HG02588 (cell line): Measurements from ENCODE around the gene CNOT11.
"Not testable (repeated sequence)": the region's sequence is repeated elsewhere in the genome, so short reads cannot be mapped to it uniquely, and the experiment has no call there.

Experiments used
- ATAC-seq: cut with Tn5 transposase; IDR thresholded peaks from one replicate; pipeline ENCODE4 v1.9.1; 2021; ENCODE audit warnings: mild to moderate bottlenecking, moderate library complexity; ENCODE audit not compliant: unreplicated experiment

The CNOT11 gene

DNA sequence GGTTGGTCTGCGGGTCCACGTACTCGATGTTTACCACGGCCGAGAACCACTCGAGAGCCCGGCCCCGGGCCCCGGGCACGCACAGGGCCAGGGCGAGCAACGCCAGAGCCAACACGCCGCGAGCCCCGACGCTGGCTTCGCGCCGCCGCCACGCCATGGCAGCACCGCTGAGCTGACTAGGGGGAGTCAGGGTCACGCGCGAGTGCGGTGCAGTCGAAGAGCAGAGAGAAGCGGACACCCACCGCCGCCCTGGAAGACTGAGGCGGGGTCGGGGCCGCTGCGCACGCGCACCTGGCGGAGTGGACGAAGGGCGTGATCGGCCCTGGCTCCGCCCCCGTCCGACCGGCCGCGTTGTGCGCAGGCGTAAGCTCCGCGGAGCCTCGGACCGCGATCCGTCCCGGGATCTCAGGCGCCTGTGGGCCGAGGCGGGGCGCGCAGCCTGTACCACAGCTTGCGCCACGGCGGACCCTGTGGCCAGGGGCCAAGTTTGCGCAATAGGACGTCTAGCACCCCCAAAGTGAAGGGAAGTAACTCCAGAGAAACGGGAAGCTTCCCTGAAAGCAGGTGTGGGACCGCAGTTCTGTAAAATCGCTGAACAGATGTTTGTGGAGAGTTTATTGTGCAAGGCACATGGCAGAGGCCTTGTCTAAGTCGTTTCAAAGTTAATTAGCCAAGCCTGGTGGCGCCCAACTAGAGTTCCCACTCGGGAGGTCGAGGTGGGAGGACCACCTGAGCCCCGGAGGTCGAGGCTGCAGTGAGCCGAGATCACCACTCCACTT, 55.9 kb downstream of the CNOT11 start, which contains the start of gene RNF149:
Gene RNF149, minus strand, starts transcription at position 270 of the 779 bp plus-strand sequence. Its CDS starts 113 bp downstream, at position 157.
- peak; percentile 66 for ATAC-seq

DNA sequence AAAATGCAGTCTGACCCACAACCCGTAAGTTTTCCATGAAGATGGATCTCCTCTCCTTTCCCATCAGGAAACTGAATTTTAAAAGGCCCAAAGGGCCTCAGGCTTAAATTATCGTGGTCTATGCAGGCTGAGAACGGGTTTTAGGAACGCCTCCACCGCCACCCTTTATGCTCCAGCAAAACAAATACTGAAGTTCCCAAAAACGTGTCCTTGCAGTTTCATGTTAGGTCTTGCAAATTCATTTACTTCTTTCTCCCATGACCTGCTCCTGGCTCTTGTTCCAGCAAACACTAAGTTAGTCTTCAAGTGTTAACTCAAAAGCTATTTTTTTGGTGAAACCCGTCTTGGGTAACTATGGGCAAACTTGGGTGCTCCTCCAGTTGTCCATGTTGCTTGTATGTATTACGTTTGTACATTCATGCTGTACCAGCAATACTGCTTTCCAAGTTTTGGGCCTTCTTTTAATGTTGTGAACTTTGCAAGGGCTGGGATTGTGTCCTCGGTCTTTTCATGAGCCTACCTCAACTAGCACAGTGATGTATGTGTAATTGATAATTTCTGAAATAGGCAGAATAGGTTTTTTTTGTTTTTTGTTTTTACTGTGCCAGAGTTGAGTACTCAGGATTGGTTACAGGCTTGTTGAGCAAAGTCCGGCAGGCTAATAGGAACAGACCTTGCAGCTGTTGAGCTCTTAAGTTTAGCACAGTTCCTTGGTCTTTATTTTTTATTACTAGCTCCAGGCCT, 57.6 kb downstream of the CNOT11 start:
- no peak for ATAC-seq

DNA sequence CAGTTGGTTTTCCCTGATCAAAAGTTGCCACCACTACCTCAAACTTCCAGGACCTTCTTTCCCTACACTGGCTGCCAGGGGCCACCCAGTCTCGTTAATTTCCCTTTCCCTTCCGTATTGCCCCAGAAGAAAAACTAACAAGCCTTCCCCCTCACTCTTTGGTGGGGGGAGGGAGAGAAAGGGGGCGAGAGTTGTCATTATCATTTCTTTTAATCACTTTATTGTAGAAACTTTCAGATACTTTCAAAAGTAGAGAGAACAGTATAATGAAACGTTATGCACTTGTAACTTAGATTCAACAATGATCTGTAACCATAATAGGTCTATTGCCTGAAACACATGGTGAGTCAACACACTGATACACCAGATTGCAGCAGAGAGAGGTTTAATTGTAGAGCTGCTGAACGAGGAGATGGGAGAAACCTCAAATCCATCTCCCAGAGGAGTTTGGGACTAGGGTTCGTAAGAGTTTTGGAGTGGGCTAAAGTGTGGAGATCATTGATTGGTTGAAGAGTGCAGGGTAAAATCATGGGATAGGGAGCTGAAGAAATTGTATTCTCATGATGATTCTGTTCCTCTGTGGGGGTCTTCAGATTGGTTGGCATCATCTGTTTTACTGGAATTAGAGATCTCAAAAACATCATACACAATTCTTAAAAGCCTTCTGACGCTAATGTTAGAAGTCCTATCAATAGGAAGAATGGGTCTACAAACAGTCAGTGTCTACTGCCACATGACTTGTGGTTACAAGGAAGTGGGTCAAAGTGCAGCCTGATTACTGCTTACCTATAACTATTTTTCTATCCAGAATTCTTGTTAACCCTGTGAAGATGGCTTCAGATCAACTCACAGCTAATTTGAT, 58.4 kb downstream of the CNOT11 start:
- no peak for ATAC-seq

DNA sequence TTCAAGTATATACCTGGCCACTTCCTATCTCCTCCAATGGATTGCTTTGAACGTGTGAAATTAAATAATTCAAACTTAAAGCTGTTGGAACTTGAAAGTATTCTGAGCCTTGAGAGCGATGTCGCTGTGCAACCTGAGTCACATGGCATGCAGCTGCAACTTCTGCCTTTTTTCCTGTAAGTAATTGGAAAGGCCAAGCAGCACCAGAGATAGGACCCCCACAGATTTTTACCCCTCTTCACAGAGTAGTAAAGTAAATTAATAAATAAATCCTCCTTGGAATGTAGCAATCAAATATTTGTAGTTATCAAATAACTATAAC, 59.0 kb downstream of the CNOT11 start:
- no peak for ATAC-seq

DNA sequence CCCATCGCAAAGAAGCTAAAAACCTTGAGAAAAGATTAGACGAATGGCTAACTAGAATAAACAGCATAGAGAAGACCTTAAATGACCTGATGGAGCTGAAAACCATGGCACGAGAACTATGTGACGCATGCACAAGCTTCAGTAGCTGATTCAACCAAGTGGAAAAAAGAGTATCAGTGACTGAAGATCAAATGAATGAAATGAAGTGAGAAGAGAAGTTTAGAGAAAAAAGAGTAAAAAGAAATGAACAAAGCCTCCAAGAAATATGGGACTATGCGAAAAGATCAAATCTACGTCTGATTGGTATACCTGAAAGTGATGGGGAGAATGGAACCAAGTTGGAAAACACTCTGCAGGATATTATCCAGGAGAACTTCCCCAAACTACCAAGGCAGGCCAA, 63.9 kb downstream of the CNOT11 start:
- ATAC-seq: not testable (repeated sequence)
